OCI-LY7 (cell line): ENCODE data around the gene ABCA13.

ENCODE experiments used
- CTCF ChIP-seq: fragments of 200-600 bp; sonication (generic); conservative IDR thresholded peaks from 2 replicates; pipeline ENCODE4 v1.5.1; 2014; ENCODE audit warnings: mild to moderate bottlenecking, antibody characterized with exemption, low read length, moderate library complexity, mixed read lengths
- EZH2phosphoT487 ChIP-seq: fragments of 200-600 bp; sonication (generic); IDR thresholded peaks from 2 replicates; pipeline ENCODE4 v1.6.1; 2018; ENCODE audit warnings: low read depth, borderline replicate concordance, mild to moderate bottlenecking, mixed run types, antibody characterized with exemption, low read length, moderate library complexity, mixed read lengths

GRCh38 chr7:48575516-48575915 lies 404.3 kb downstream of the ABCA13 start:
- TF ChIP-seq CTCF (no peak), EZH2phosphoT487 (no peak)
